ENCODE measurements around the gene PPP2R5A. TPM values are rescaled to one million over a fixed set of nuclear protein-coding genes. Genes with fewer than 3 reads are reported as not detected.

The PPP2R5A gene
- total RNA-seq, 1 donor = 56.6 TPM

- Histone ChIP-seq H3K4me1 (ENCODE audit: insufficient read depth, low read length) (no peaks in the 10 kb centered on the region), H3K4me3 (ENCODE audit: low read length) (no peak overlapping the region), H3K9me3 (ENCODE audit: low read depth, low read length) (no peaks in the 10 kb centered on the region), H3K27me3 (ENCODE audit: insufficient read depth, low read length) (no peaks in the 10 kb centered on the region)
Observed at GRCh38 chr1:212344905-212345304, 59.7 kb downstream of the PPP2R5A start.

- Histone ChIP-seq H3K27me3 (ENCODE audit: insufficient read depth, low read length) (no peaks in the 10 kb centered on the region), H3K4me3 (ENCODE audit: low read length) (no peak overlapping the region), H3K4me1 (ENCODE audit: insufficient read depth, low read length) (no peaks in the 10 kb centered on the region), H3K9me3 (ENCODE audit: low read depth, low read length) (no peaks in the 10 kb centered on the region)
Observed at GRCh38 chr1:212346601-212347000, 61.4 kb downstream of the PPP2R5A start.

- H3K4me3 ChIP-seq (ENCODE audit: low read length) = no peak overlapping the region
- H3K27me3 ChIP-seq (ENCODE audit: insufficient read depth, low read length) = no peaks in the 10 kb centered on the region
- no peaks in the 10 kb centered on the region for H3K9me3 ChIP-seq (ENCODE audit: low read depth, low read length)
- no peaks in the 10 kb centered on the region for H3K4me1 ChIP-seq (ENCODE audit: insufficient read depth, low read length)
Observed at GRCh38 chr1:212351588-212352362, 66.6 kb downstream of the PPP2R5A start.

- H3K4me3 ChIP-seq (ENCODE audit: low read length) = no peak overlapping the region
- no peaks in the 10 kb centered on the region for H3K9me3 ChIP-seq (ENCODE audit: low read depth, low read length)
- no peaks in the 10 kb centered on the region for H3K4me1 ChIP-seq (ENCODE audit: insufficient read depth, low read length)
- no peaks in the 10 kb centered on the region for H3K27me3 ChIP-seq (ENCODE audit: insufficient read depth, low read length)
Observed at GRCh38 chr1:212353181-212353580, 68.0 kb downstream of the PPP2R5A start.

GRCh38 chr1:212354464-212354863, 69.3 kb downstream of the PPP2R5A start:
- no peak overlapping the region for H3K4me3 ChIP-seq (ENCODE audit: low read length)
- H3K4me1 ChIP-seq (ENCODE audit: insufficient read depth, low read length) = no peaks in the 10 kb centered on the region
- no peaks in the 10 kb centered on the region for H3K27me3 ChIP-seq (ENCODE audit: insufficient read depth, low read length)
- no peaks in the 10 kb centered on the region for H3K9me3 ChIP-seq (ENCODE audit: low read depth, low read length)

- Histone ChIP-seq H3K4me3 (ENCODE audit: low read length) (no peak overlapping the region), H3K4me1 (ENCODE audit: insufficient read depth, low read length) (no peaks in the 10 kb centered on the region), H3K27me3 (ENCODE audit: insufficient read depth, low read length) (no peaks in the 10 kb centered on the region), H3K9me3 (ENCODE audit: low read depth, low read length) (no peaks in the 10 kb centered on the region)
Observed at GRCh38 chr1:212355230-212355969, 70.2 kb downstream of the PPP2R5A start.

- no peak overlapping the region for H3K4me3 ChIP-seq (ENCODE audit: low read length)
- H3K9me3 ChIP-seq (ENCODE audit: low read depth, low read length) = no peaks in the 10 kb centered on the region
- no peaks in the 10 kb centered on the region for H3K4me1 ChIP-seq (ENCODE audit: insufficient read depth, low read length)
- H3K27me3 ChIP-seq (ENCODE audit: insufficient read depth, low read length) = no peaks in the 10 kb centered on the region
Observed at GRCh38 chr1:212359794-212360479, 74.7 kb downstream of the PPP2R5A start.

- no peaks in the 10 kb centered on the region for H3K9me3 ChIP-seq (ENCODE audit: low read depth, low read length)
- H3K4me3 ChIP-seq (ENCODE audit: low read length) = no peak overlapping the region
- no peaks in the 10 kb centered on the region for H3K27me3 ChIP-seq (ENCODE audit: insufficient read depth, low read length)
- H3K4me1 ChIP-seq (ENCODE audit: insufficient read depth, low read length) = no peaks in the 10 kb centered on the region
Observed at GRCh38 chr1:212364985-212365384, 79.8 kb downstream of the PPP2R5A start.

GRCh38 chr1:212366901-212367300, 81.7 kb downstream of the PPP2R5A start:
- no peaks in the 10 kb centered on the region for H3K27me3 ChIP-seq (ENCODE audit: insufficient read depth, low read length)
- no peak overlapping the region for H3K4me3 ChIP-seq (ENCODE audit: low read length)
- H3K9me3 ChIP-seq (ENCODE audit: low read depth, low read length) = no peaks in the 10 kb centered on the region
- no peaks in the 10 kb centered on the region for H3K4me1 ChIP-seq (ENCODE audit: insufficient read depth, low read length)

- H3K27me3 ChIP-seq (ENCODE audit: insufficient read depth, low read length) = no peaks in the 10 kb centered on the region
- H3K4me1 ChIP-seq (ENCODE audit: insufficient read depth, low read length) = no peaks in the 10 kb centered on the region
- H3K9me3 ChIP-seq (ENCODE audit: low read depth, low read length) = no peaks in the 10 kb centered on the region
- no peak overlapping the region for H3K4me3 ChIP-seq (ENCODE audit: low read length)
Observed at GRCh38 chr1:212367474-212368072, 82.4 kb downstream of the PPP2R5A start.

- no peaks in the 10 kb centered on the region for H3K27me3 ChIP-seq (ENCODE audit: insufficient read depth, low read length)
- peaks cover 4% of the 10 kb centered on the region for H3K9me3 ChIP-seq (ENCODE audit: low read depth, low read length)
- no peak overlapping the region for H3K4me3 ChIP-seq (ENCODE audit: low read length)
- no peaks in the 10 kb centered on the region for H3K4me1 ChIP-seq (ENCODE audit: insufficient read depth, low read length)
Observed at GRCh38 chr1:212368073-212368484, 82.9 kb downstream of the PPP2R5A start.

- H3K27me3 ChIP-seq (ENCODE audit: insufficient read depth, low read length) = no peaks in the 10 kb centered on the region
- no peak overlapping the region for H3K4me3 ChIP-seq (ENCODE audit: low read length)
- no peaks in the 10 kb centered on the region for H3K4me1 ChIP-seq (ENCODE audit: insufficient read depth, low read length)
- H3K9me3 ChIP-seq (ENCODE audit: low read depth, low read length) = peaks cover 4% of the 10 kb centered on the region
Observed at GRCh38 chr1:212375986-212376385, 90.8 kb downstream of the PPP2R5A start.

- Histone ChIP-seq H3K27me3 (ENCODE audit: insufficient read depth, low read length) (no peaks in the 10 kb centered on the region), H3K4me1 (ENCODE audit: insufficient read depth, low read length) (no peaks in the 10 kb centered on the region), H3K4me3 (ENCODE audit: low read length) (no peak overlapping the region), H3K9me3 (ENCODE audit: low read depth, low read length) (peaks cover 4% of the 10 kb centered on the region)
Observed at GRCh38 chr1:212377644-212378043, 92.4 kb downstream of the PPP2R5A start.

GRCh38 chr1:212379366-212379765, 94.2 kb downstream of the PPP2R5A start:
- no peaks in the 10 kb centered on the region for H3K9me3 ChIP-seq (ENCODE audit: low read depth, low read length)
- no peaks in the 10 kb centered on the region for H3K27me3 ChIP-seq (ENCODE audit: insufficient read depth, low read length)
- no peak overlapping the region for H3K4me3 ChIP-seq (ENCODE audit: low read length)
- no peaks in the 10 kb centered on the region for H3K4me1 ChIP-seq (ENCODE audit: insufficient read depth, low read length)
